Activated B cell treated with CpG ODN at 0.5 μM for 24 hours (primary cell): ENCODE measurements around the gene GLRX2. TPM values are rescaled to one million over a fixed set of nuclear protein-coding genes. Genes with fewer than 3 reads are reported as not detected.

Experiments
- total RNA-seq: library from RNA; stranded (reverse); gene quantifications from 2 replicates; pipeline ENCODE4 v1.2.3, GENCODE V29; 2022

Gene GLRX2
- total RNA-seq, 1 donor from 2014 or later, result 14.4 TPM

Other genes with a start within 250 kb of the GLRX2 start
- gene UCHL5, start 46.1 kb downstream of the GLRX2 start, total RNA-seq, result 32.3 and 36.4 TPM in 2 replicates
- gene RO60, start 45.8 kb downstream of the GLRX2 start, total RNA-seq, result 55.9 and 61.1 TPM in 2 replicates
- 55.9 and 59.1 TPM in 2 replicates for gene CDC73, start 16.6 kb upstream of the GLRX2 start, total RNA-seq
- gene B3GALT2, start 81.2 kb upstream of the GLRX2 start, total RNA-seq, result not detected in 2 replicates